SK-N-SH (cell line): ENCODE measurements around the gene ACACA.
"Not testable (repeated sequence)": the region's sequence is repeated elsewhere in the genome, so short reads cannot be mapped to it uniquely, and the experiment has no call there.

Experiments
- EP300 ChIP-seq, 2 experiments: IDR thresholded peaks; 2 replicates each; pipeline versions ENCODE4 v1.4.0 to v1.6.1; 2012; ENCODE audit warnings: borderline replicate concordance in 1 of 2, low read depth in 1 of 2, low read length in 1 of 2
- EZH2phosphoT487 ChIP-seq: fragments of 200-600 bp; sonication (generic); IDR thresholded peaks from 2 replicates; pipeline ENCODE4 v1.6.1; 2017; ENCODE audit warnings: low read depth, mixed run types, mild to moderate bottlenecking, antibody characterized with exemption, moderate library complexity, borderline replicate concordance
- GABPA ChIP-seq: IDR thresholded peaks from 2 replicates; pipeline ENCODE4 v1.4.0; 2012; ENCODE audit warnings: low read depth, mild to moderate bottlenecking
- MAX ChIP-seq: IDR thresholded peaks from 2 replicates; pipeline ENCODE4 v1.4.0; 2012; ENCODE audit warnings: low read depth
- POLR2AphosphoS5 ChIP-seq: IDR thresholded peaks from 2 replicates; pipeline ENCODE4 v1.6.1; 2012; ENCODE audit warnings: low read depth, low read length
- RAD21 ChIP-seq: IDR thresholded peaks from 2 replicates; pipeline ENCODE4 v1.6.1; 2012; ENCODE audit warnings: mild to moderate bottlenecking, low read length
- RCOR1 ChIP-seq: fragments of 150-350 bp; IDR thresholded peaks from 2 replicates; pipeline ENCODE4 v1.6.1; 2017; ENCODE audit warnings: antibody characterized with exemption, low read length
- REST ChIP-seq: IDR thresholded peaks from 2 replicates; pipeline ENCODE4 v1.6.1; 2012; ENCODE audit warnings: mild to moderate bottlenecking, low read depth, low read length, moderate library complexity
- SIN3A ChIP-seq: IDR thresholded peaks from 2 replicates; pipeline ENCODE4 v1.6.1; 2012; ENCODE audit warnings: low read depth, mild to moderate bottlenecking, low read length, moderate library complexity, borderline replicate concordance
- SMC3 ChIP-seq: IDR thresholded peaks from 2 replicates; pipeline ENCODE4 v1.6.1; 2012; ENCODE audit warnings: low read depth, low read length, improper control_type of control experiment
- TEAD4 ChIP-seq: IDR thresholded peaks from 2 replicates; pipeline ENCODE4 v1.4.0; 2012; ENCODE audit warnings: mild to moderate bottlenecking, borderline replicate concordance; ENCODE audit not compliant: insufficient read depth
- YY1 ChIP-seq: IDR thresholded peaks from 2 replicates; pipeline ENCODE4 v1.4.0; 2012; ENCODE audit warnings: low read depth, mild to moderate bottlenecking
- TF ChIP-seq, protein P1 (sequence below): fragments of 200-600 bp; sonication (generic); IDR thresholded peaks from 2 replicates; pipeline ENCODE4 v1.6.1; 2017; ENCODE audit warnings: antibody characterized with exemption, mild to moderate bottlenecking, moderate library complexity
- TF ChIP-seq, protein P2 (sequence below): IDR thresholded peaks from 2 replicates; pipeline ENCODE4; 2012

DNA sequence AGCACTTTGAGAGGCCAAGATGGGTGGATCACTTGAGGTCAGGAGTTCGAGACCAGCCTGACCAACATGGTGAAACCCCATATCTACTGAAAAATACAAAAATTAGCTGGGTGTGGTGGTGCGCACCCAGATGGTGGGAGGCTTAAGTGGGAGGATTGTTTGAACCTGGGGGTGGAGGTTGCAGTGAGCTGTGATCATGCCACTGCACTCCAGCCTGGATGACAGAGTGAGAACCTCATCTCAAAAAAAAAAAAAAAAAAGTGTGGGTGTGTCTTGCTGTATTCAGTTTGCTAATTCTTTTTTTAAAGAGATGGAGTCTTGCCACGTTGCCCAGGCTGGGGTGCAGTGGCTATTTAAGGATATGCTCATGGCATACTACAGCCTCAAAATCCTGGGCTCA is 333.2 kb downstream of the ACACA start:
- not testable (repeated sequence) for TF ChIP-seq EZH2phosphoT487; RCOR1; MAX; POLR2AphosphoS5; YY1; GABPA; EP300 (IDR thresholded peaks at IDR 0.05; ENCODE audit: borderline replicate concordance in 1 of 2, low read depth in 1 of 2, low read length in 1 of 2); SIN3A; RAD21; TEAD4; REST; SMC3
- TF ChIP-seq, protein P1, sequence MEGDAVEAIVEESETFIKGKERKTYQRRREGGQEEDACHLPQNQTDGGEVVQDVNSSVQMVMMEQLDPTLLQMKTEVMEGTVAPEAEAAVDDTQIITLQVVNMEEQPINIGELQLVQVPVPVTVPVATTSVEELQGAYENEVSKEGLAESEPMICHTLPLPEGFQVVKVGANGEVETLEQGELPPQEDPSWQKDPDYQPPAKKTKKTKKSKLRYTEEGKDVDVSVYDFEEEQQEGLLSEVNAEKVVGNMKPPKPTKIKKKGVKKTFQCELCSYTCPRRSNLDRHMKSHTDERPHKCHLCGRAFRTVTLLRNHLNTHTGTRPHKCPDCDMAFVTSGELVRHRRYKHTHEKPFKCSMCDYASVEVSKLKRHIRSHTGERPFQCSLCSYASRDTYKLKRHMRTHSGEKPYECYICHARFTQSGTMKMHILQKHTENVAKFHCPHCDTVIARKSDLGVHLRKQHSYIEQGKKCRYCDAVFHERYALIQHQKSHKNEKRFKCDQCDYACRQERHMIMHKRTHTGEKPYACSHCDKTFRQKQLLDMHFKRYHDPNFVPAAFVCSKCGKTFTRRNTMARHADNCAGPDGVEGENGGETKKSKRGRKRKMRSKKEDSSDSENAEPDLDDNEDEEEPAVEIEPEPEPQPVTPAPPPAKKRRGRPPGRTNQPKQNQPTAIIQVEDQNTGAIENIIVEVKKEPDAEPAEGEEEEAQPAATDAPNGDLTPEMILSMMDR = not testable (repeated sequence)
- TF ChIP-seq, protein P2, sequence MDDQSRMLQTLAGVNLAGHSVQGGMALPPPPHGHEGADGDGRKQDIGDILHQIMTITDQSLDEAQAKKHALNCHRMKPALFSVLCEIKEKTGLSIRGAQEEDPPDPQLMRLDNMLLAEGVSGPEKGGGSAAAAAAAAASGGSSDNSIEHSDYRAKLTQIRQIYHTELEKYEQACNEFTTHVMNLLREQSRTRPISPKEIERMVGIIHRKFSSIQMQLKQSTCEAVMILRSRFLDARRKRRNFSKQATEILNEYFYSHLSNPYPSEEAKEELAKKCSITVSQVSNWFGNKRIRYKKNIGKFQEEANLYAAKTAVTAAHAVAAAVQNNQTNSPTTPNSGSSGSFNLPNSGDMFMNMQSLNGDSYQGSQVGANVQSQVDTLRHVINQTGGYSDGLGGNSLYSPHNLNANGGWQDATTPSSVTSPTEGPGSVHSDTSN = not testable (repeated sequence)
